ENCODE results near the gene MTMR2.

MTMR2 gene

GRCh38 chr11:95907476-95907875 is 16.4 kb downstream of the MTMR2 start:
- Histone ChIP-seq H3K27me3 (ENCODE audit: insufficient read depth, poor library complexity, severe bottlenecking) (no peaks in the 10 kb centered on the region), H3K4me3 (replicated peaks; ENCODE audit: insufficient read depth, low read length) (no peak overlapping the region), H3K27ac (replicated peaks) (no peak overlapping the region)
- no peak for DNase-seq (ENCODE audit: low read depth in 1 of 2, low spot score in 1 of 2)
- no peak for TF ChIP-seq SPI1 (IDR thresholded peaks at IDR 0.05; ENCODE audit: borderline replicate concordance, low read depth)
- no peak for TF ChIP-seq CTCF (IDR thresholded peaks at IDR 0.05; ENCODE audit: insufficient read depth, low read length)
- TF ChIP-seq POLR2AphosphoS5 (IDR thresholded peaks at IDR 0.05; ENCODE audit: low read depth), result no peak
- no peak for TF ChIP-seq GABPA (IDR thresholded peaks at IDR 0.05; ENCODE audit: low read depth)
- no peak for TF ChIP-seq REST (IDR thresholded peaks at IDR 0.05; ENCODE audit: insufficient replicate concordance, low read depth)

GRCh38 chr11:95904009-95904650 is 19.8 kb downstream of the MTMR2 start:
- no peak for DNase-seq (ENCODE audit: low read depth in 1 of 2, low spot score in 1 of 2)
- H3K4me3 ChIP-seq (replicated peaks; ENCODE audit: insufficient read depth, low read length), result no peak overlapping the region
- no peak overlapping the region for H3K27ac ChIP-seq (replicated peaks)
- TF ChIP-seq CTCF (IDR thresholded peaks at IDR 0.05; ENCODE audit: insufficient read depth, low read length) (no peak), GABPA (IDR thresholded peaks at IDR 0.05; ENCODE audit: low read depth) (no peak), REST (IDR thresholded peaks at IDR 0.05; ENCODE audit: insufficient replicate concordance, low read depth) (no peak), POLR2AphosphoS5 (IDR thresholded peaks at IDR 0.05; ENCODE audit: low read depth) (no peak), SPI1 (IDR thresholded peaks at IDR 0.05; ENCODE audit: borderline replicate concordance, low read depth) (no peak)
- H3K27me3 ChIP-seq (ENCODE audit: insufficient read depth, poor library complexity, severe bottlenecking), result no peaks in the 10 kb centered on the region

- no peaks in the 10 kb centered on the region for H3K27me3 ChIP-seq (ENCODE audit: insufficient read depth, poor library complexity, severe bottlenecking)
- H3K4me3 ChIP-seq (replicated peaks; ENCODE audit: insufficient read depth, low read length), result no peak overlapping the region
- no peak overlapping the region for H3K27ac ChIP-seq (replicated peaks)
- no peak for DNase-seq (ENCODE audit: low read depth in 1 of 2, low spot score in 1 of 2)
- TF ChIP-seq SPI1 (IDR thresholded peaks at IDR 0.05; ENCODE audit: borderline replicate concordance, low read depth) (no peak), REST (IDR thresholded peaks at IDR 0.05; ENCODE audit: insufficient replicate concordance, low read depth) (no peak), CTCF (IDR thresholded peaks at IDR 0.05; ENCODE audit: insufficient read depth, low read length) (no peak), POLR2AphosphoS5 (IDR thresholded peaks at IDR 0.05; ENCODE audit: low read depth) (no peak), GABPA (IDR thresholded peaks at IDR 0.05; ENCODE audit: low read depth) (no peak)
These were observed 25.1 kb downstream of the MTMR2 start for GRCh38 chr11:95898782-95899181.
